Measurements from ENCODE around the gene PRR5L. TPM values are rescaled to one million over a fixed set of nuclear protein-coding genes. Genes with fewer than 3 reads are reported as not detected.
"Not testable (repeated sequence)": the region's sequence is repeated elsewhere in the genome, so short reads cannot be mapped to it uniquely, and the experiment has no call there.

PRR5L gene
- total RNA-seq, 1 donor = 52.5 TPM

- peak in 2 of 3 donors; percentile 54 to 83 for DNase-seq (ENCODE audit: low read depth in 2 of 3, low spot score in 2 of 3)
Observed at GRCh38 chr11:36478700-36479329, 182.7 kb downstream of the PRR5L start.

- no peak for DNase-seq (ENCODE audit: low read depth in 2 of 3, low spot score in 2 of 3)
Observed at GRCh38 chr11:36480833-36481232, 184.7 kb downstream of the PRR5L start.

GRCh38 chr11:36483042-36483441 is 187.0 kb downstream of the PRR5L start:
- not testable (repeated sequence) for DNase-seq (ENCODE audit: low read depth in 2 of 3, low spot score in 2 of 3)

- DNase-seq (ENCODE audit: low read depth in 2 of 3, low spot score in 2 of 3) = no peak
Observed at GRCh38 chr11:36485298-36486002, 189.4 kb downstream of the PRR5L start.

- peak in 2 of 3 donors; percentile 20 to 25 for DNase-seq (ENCODE audit: low read depth in 2 of 3, low spot score in 2 of 3)
Observed at GRCh38 chr11:36487619-36488018, 191.5 kb downstream of the PRR5L start.

GRCh38 chr11:36488096-36488495 is 192.0 kb downstream of the PRR5L start:
- peak in 2 of 3 donors; percentile 18 to 50 for DNase-seq (ENCODE audit: low read depth in 2 of 3, low spot score in 2 of 3)

GRCh38 chr11:36490026-36490806 is 194.1 kb downstream of the PRR5L start:
- DNase-seq (ENCODE audit: low read depth in 2 of 3, low spot score in 2 of 3) = no peak

GRCh38 chr11:36492724-36493304 is 196.7 kb downstream of the PRR5L start:
- peak in 2 of 3 donors; percentile 59 to 75 for DNase-seq (ENCODE audit: low read depth in 2 of 3, low spot score in 2 of 3)

- no peak for DNase-seq (ENCODE audit: low read depth in 2 of 3, low spot score in 2 of 3)
Observed at GRCh38 chr11:36493332-36493731, 197.2 kb downstream of the PRR5L start.

GRCh38 chr11:36498721-36499120 is 202.6 kb downstream of the PRR5L start:
- no peak for DNase-seq (ENCODE audit: low read depth in 2 of 3, low spot score in 2 of 3)

GRCh38 chr11:36499315-36499714 is 203.2 kb downstream of the PRR5L start:
- DNase-seq (ENCODE audit: low read depth in 2 of 3, low spot score in 2 of 3) = peak in 2 of 3 donors; percentile 14 to 62

- DNase-seq (ENCODE audit: low read depth in 2 of 3, low spot score in 2 of 3) = peak in 1 of 3 donors; percentile 24
Observed at GRCh38 chr11:36500315-36500721, 204.2 kb downstream of the PRR5L start.

GRCh38 chr11:36501236-36501635 is 205.1 kb downstream of the PRR5L start:
- DNase-seq (ENCODE audit: low read depth in 2 of 3, low spot score in 2 of 3) = no peak

GRCh38 chr11:36507824-36508489 is 211.9 kb downstream of the PRR5L start:
- no peak for DNase-seq (ENCODE audit: low read depth in 2 of 3, low spot score in 2 of 3)

- no peak for DNase-seq (ENCODE audit: low read depth in 2 of 3, low spot score in 2 of 3)
Observed at GRCh38 chr11:36508743-36509142, 212.7 kb downstream of the PRR5L start.

GRCh38 chr11:36509201-36509639 is 213.1 kb downstream of the PRR5L start:
- DNase-seq (ENCODE audit: low read depth in 2 of 3, low spot score in 2 of 3) = peak in 2 of 3 donors; percentile 48 to 69

GRCh38 chr11:36509694-36510593 is 213.9 kb downstream of the PRR5L start, which contains the start of gene TRAF6:
TSS of gene TRAF6 (minus strand) at chr11:36510272. CDS start at chr11:36501515, 8,757 bp downstream.
- DNase-seq (ENCODE audit: low read depth in 2 of 3, low spot score in 2 of 3) = peak; percentile 80 to 91 (median 90)

GRCh38 chr11:36510594-36510942 is 214.5 kb downstream of the PRR5L start:
- no peak for DNase-seq (ENCODE audit: low read depth in 2 of 3, low spot score in 2 of 3)

- DNase-seq (ENCODE audit: low read depth in 2 of 3, low spot score in 2 of 3) = not testable (repeated sequence)
Observed at GRCh38 chr11:36511062-36511461, 215.0 kb downstream of the PRR5L start.
